Osteocyte (in vitro differentiated cells): ENCODE results near the gene GLT6D1. TPM values are rescaled to one million over a fixed set of nuclear protein-coding genes. Genes with fewer than 3 reads are reported as not detected.
"Not testable (repeated sequence)": the region's sequence is repeated elsewhere in the genome, so short reads cannot be mapped to it uniquely, and the experiment has no call there.

Experiments
- DNase-seq: peaks from one replicate; pipeline ENCODE4 v3.0.0; 2021; ENCODE audit warnings: mixed read lengths; ENCODE audit not compliant: unreplicated experiment; ENCODE audit errors: extremely low spot score
- H3K27ac Mint-ChIP-seq: one replicate; pipeline ENCODE4 v1.8.0; 2021; ENCODE audit warnings: mild to moderate bottlenecking, mixed read lengths; ENCODE audit not compliant: unreplicated experiment
- H3K27me3 Mint-ChIP-seq: one replicate; pipeline ENCODE4 v1.8.0; 2021; ENCODE audit warnings: mixed read lengths; ENCODE audit not compliant: unreplicated experiment
- H3K36me3 Mint-ChIP-seq: one replicate; pipeline ENCODE4 v1.8.0; 2021; ENCODE audit warnings: mixed read lengths; ENCODE audit not compliant: unreplicated experiment
- H3K4me1 Mint-ChIP-seq: one replicate; pipeline ENCODE4 v1.8.0; 2021; ENCODE audit warnings: mixed read lengths; ENCODE audit not compliant: unreplicated experiment
- H3K4me3 Mint-ChIP-seq: one replicate; pipeline ENCODE4 v1.8.0; 2021; ENCODE audit warnings: mild to moderate bottlenecking, moderate library complexity, mixed read lengths; ENCODE audit not compliant: unreplicated experiment
- H3K9me3 Mint-ChIP-seq: one replicate; pipeline ENCODE4 v1.8.0; 2021; ENCODE audit warnings: mixed read lengths; ENCODE audit not compliant: unreplicated experiment
- CTCF ChIP-seq: fragments of 200-600 bp; sonication (generic); IDR thresholded peaks from 2 replicates; pipeline ENCODE4 v1.5.0; 2021; ENCODE audit warnings: antibody characterized with exemption, mild to moderate bottlenecking, moderate library complexity
- total RNA-seq: library from RNA; stranded (reverse); gene quantifications from 2 replicates; pipeline ENCODE4 v1.2.1, GENCODE V29; 2021

The GLT6D1 gene
- total RNA-seq, 1 donor from 2014 or later: not detected

DNA sequence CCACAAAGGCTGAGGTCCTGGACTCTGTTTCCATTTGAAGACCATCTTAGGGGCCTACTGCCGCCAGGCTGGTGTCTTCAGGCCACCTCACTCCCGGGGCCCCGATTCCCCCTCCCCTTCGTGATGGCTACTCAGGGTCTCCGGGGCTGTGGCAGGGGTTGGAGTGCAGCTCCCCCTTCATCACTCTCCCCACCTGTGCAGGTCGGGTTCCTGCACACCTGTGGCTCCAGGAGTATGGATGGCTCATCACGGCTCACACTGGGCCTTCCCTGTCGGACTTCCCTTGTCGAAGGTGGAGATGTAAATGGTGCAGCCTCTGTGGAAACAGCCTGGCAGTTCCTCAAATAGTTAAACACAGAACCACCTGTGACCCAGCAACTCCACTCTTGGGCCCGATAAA is 35.6 kb upstream of the GLT6D1 start:
- Mint-ChIP-seq H3K4me1 (no peaks in the 10 kb centered on the region), H3K9me3 (no peaks in the 10 kb centered on the region), H3K4me3 (no peak overlapping the region), H3K27me3 (no peaks in the 10 kb centered on the region), H3K36me3 (no peaks in the 10 kb centered on the region), H3K27ac (no peak overlapping the region)
- no peak for TF ChIP-seq CTCF
- DNase-seq: no peak

DNA sequence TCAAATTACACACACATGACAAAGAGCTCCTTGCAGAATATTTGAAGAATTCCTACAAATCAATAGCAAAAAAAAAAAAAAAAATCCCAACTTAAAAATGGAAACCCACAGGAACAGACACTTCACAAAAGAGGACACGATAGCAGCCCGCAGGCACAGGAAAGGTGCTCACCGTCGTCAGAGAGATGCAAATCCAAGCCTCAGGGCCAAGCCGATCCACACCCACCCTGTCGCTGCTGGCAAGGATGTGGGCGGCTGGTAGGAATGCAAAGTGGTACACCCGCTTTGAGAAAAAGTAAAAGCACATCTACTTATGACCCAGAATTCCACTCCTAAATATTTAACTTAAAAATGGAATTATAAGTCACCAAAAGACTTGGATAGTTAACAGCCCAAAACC is 34.6 kb upstream of the GLT6D1 start:
- Mint-ChIP-seq H3K9me3 (no peaks in the 10 kb centered on the region), H3K27me3 (no peaks in the 10 kb centered on the region), H3K4me1 (no peaks in the 10 kb centered on the region), H3K36me3 (no peaks in the 10 kb centered on the region), H3K27ac (no peak overlapping the region), H3K4me3 (no peak overlapping the region)
- TF ChIP-seq CTCF: no peak
- DNase-seq: no peak

DNA sequence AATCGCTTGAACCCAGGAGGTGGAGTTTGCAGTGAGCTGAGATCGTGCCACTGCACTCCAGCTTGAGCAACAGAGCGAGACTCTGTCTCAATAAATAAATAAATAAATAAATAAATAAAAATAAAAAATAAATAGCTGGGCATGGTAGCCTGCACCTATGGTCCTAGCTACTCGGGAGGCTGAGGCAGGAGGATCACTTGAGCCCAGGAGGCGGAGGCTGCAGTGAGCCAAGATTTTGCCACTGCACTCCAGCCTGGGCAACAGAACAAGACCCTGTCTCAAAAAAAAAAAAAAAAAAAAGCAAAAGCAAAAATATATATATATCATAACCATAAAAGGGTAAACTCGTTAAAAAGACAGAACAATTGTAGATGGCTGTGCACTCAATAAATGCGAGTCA is 33.4 kb upstream of the GLT6D1 start:
- H3K4me1 Mint-ChIP-seq, H3K27me3 Mint-ChIP-seq, H3K27ac Mint-ChIP-seq, H3K9me3 Mint-ChIP-seq, H3K36me3 Mint-ChIP-seq, DNase-seq, H3K4me3 Mint-ChIP-seq: not testable (repeated sequence)

- DNase-seq: no peak
- Mint-ChIP-seq H3K4me1 (no peaks in the 10 kb centered on the region), H3K27ac (no peak overlapping the region), H3K36me3 (no peaks in the 10 kb centered on the region), H3K9me3 (peaks cover 4% of the 10 kb centered on the region), H3K27me3 (no peaks in the 10 kb centered on the region), H3K4me3 (no peak overlapping the region)
- TF ChIP-seq CTCF: no peak
These were observed 32.3 kb upstream of the GLT6D1 start for GRCh38 chr9:135671591-135672041.

- DNase-seq: no peak
- TF ChIP-seq CTCF: no peak
- H3K27ac Mint-ChIP-seq: no peak overlapping the region
- H3K9me3 Mint-ChIP-seq: peaks cover 4% of the 10 kb centered on the region
- H3K36me3 Mint-ChIP-seq: no peaks in the 10 kb centered on the region
- H3K4me3 Mint-ChIP-seq: no peak overlapping the region
- no peaks in the 10 kb centered on the region for H3K4me1 Mint-ChIP-seq
- no peaks in the 10 kb centered on the region for H3K27me3 Mint-ChIP-seq
These were observed 31.6 kb upstream of the GLT6D1 start for GRCh38 chr9:135670721-135671590.
